ENCODE data around the gene VAV2.

Gene VAV2

DNA sequence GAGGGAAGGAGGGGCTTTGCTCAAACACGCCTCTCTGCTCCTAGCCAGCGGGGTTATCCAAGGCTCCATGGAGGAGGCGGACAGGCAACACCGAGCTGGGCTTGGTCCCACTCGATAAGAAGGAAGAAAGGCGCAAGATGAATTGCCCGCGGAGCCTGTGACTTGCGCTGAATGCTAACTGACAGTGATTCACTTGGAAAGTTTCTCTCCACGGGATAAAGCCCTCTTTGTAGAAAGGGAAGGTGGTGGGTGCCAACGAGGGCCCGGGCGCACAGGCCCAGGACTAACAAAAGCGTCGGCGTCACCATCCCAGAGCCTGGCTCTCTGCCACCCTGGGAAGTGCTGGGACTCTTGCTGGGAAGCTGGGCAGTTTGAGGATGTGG is 76.0 kb downstream of the VAV2 start:
- TF ChIP-seq, protein P1, sequence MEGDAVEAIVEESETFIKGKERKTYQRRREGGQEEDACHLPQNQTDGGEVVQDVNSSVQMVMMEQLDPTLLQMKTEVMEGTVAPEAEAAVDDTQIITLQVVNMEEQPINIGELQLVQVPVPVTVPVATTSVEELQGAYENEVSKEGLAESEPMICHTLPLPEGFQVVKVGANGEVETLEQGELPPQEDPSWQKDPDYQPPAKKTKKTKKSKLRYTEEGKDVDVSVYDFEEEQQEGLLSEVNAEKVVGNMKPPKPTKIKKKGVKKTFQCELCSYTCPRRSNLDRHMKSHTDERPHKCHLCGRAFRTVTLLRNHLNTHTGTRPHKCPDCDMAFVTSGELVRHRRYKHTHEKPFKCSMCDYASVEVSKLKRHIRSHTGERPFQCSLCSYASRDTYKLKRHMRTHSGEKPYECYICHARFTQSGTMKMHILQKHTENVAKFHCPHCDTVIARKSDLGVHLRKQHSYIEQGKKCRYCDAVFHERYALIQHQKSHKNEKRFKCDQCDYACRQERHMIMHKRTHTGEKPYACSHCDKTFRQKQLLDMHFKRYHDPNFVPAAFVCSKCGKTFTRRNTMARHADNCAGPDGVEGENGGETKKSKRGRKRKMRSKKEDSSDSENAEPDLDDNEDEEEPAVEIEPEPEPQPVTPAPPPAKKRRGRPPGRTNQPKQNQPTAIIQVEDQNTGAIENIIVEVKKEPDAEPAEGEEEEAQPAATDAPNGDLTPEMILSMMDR (IDR thresholded peaks at IDR 0.05): no peak
- TF ChIP-seq ZFX (IDR thresholded peaks at IDR 0.05; ENCODE audit: borderline replicate concordance): no peak
- H3K27ac ChIP-seq: no peak overlapping the region

- no peak overlapping the region for H3K27ac ChIP-seq
- TF ChIP-seq, protein P1 (IDR thresholded peaks at IDR 0.05): no peak
- no peak for TF ChIP-seq ZFX (IDR thresholded peaks at IDR 0.05; ENCODE audit: borderline replicate concordance)
Observed at GRCh38 chr9:133915534-133916158, 76.5 kb downstream of the VAV2 start.

DNA sequence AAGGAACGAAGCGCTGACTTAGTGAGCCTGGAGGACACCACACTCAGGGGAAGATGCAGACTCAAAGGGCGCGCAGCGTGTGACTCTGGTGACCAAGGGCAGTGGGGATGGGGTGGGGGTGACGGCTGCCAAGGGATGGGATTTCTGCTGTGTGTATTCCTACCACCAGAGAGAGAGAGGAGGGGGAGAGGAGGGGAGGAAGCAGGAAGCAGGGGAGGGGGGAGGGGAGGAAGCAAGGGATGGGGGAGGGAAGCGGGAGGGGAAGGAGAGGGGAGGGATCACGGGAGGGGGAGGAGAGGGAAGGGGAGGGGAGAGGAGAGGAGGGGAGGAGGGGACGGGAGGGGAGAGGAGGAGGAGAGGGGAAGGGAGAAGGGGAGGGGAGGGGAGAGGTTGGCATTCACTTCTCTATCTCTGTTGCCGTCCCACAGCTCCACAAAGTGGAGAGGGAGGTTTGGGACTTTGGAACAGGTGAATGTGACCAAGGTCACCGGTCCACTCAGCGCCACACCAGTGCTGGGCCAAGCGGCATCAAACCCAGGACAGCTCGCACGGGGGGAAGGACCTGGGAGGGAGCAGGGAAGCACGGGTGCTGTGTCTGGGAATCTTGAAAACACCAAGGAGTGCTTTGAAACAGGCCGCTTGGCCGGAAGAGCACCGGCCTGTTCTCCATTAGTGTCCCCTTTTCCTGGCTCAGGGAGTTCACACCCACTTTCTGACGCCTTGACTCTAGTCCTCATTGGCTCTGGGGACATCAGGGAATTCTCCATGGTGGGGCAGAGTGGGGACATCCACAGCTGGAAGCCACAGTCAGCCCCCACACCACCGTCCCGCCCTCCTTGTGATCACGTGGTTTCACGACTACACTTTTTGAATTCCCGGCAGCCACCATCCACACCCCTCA is 77.4 kb downstream of the VAV2 start:
- TF ChIP-seq ZFX (IDR thresholded peaks at IDR 0.05; ENCODE audit: borderline replicate concordance): no peak
- TF ChIP-seq, protein P1 (IDR thresholded peaks at IDR 0.05): no peak
- no peak overlapping the region for H3K27ac ChIP-seq

GRCh38 chr9:133913571-133914369 is 78.4 kb downstream of the VAV2 start:
- H3K27ac ChIP-seq: no peak overlapping the region
- TF ChIP-seq, protein P1 (IDR thresholded peaks at IDR 0.05): no peak
- TF ChIP-seq ZFX (IDR thresholded peaks at IDR 0.05; ENCODE audit: borderline replicate concordance): no peak

- TF ChIP-seq ZFX (IDR thresholded peaks at IDR 0.05; ENCODE audit: borderline replicate concordance): no peak
- TF ChIP-seq, protein P1 (IDR thresholded peaks at IDR 0.05): no peak
- no peak overlapping the region for H3K27ac ChIP-seq
Observed at GRCh38 chr9:133910855-133911514, 81.1 kb downstream of the VAV2 start.

- TF ChIP-seq, protein P1 (IDR thresholded peaks at IDR 0.05): no peak
- TF ChIP-seq ZFX (IDR thresholded peaks at IDR 0.05; ENCODE audit: borderline replicate concordance): no peak
- no peak overlapping the region for H3K27ac ChIP-seq
Observed at GRCh38 chr9:133906932-133907910, 84.9 kb downstream of the VAV2 start.
